ENCODE results near the gene SLC17A6.

Gene SLC17A6

DNA sequence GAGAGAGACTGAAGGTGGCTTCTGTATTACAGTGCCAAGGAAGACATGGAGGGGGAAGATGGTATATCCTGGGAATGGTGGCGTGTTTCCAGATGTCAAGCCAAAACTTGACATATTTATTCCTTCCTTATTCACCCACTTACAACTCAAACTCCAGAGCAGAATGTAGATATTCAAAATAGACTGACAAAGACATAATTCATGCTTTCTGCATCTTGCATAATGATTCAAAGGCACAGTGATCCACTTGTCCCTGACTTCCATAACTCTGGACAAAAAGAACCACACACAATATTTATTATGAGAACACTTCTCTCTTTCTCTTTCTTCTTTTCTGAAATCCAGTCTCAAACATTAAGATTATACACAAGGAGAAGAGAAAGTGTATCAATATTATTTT is 48.9 kb downstream of the SLC17A6 start:
- no peak overlapping the region for H3K4me3 ChIP-seq
- H3K27ac ChIP-seq, result no peak overlapping the region

DNA sequence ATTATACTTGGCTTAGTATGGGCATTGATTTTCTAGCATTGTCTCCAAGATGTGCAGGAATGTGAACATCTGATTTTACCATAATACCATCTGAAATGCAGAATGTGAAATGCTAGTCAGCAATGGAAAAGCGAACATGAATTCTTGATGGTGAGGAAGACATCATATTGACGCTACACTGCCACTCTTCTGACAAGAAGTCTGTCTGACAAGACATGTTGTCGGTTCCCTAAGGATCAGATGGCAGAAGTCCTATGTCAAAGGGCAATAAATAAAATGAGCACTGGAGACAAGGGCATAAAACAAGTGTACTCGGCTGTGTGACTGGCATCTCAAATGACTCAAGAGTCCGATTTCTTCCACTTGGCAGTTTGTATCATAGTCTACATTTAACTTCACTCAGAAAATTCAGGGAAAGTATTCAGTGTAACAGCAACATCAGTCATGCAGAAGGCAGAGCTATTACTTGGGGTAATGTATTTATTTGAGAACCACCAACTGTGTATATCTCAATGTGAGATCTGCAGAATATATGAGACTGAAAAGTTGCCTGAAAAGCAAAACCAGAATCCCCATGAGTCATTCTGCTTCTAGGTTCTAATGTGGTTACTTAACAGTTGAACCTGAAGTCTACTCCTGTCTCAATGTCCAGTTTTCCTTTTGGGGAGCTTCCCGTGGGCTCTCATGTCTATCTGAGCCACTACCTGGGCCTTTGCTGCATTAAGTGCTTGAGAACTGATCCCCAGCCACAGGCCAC is 51.5 kb downstream of the SLC17A6 start:
- no peak overlapping the region for H3K27ac ChIP-seq
- H3K4me3 ChIP-seq, result no peak overlapping the region

DNA sequence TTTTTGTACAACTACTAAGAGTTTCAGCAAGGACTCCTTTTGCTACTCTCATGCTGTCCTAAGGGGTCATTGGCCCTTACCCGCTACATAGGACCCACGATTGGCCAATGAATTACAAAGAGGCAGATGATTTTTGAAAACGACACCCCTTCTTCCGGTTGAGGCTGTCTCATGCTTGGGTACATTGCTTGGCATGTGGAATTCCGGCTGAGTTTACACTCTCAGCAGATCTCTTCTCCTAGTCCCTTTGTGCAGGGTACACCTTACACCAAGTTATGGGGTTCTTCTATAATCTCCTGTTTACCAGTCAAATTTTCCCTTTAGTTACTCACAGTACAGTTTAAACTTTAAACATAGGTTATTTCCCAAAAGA is 52.1 kb downstream of the SLC17A6 start:
- no peak overlapping the region for H3K4me3 ChIP-seq
- no peak overlapping the region for H3K27ac ChIP-seq

DNA sequence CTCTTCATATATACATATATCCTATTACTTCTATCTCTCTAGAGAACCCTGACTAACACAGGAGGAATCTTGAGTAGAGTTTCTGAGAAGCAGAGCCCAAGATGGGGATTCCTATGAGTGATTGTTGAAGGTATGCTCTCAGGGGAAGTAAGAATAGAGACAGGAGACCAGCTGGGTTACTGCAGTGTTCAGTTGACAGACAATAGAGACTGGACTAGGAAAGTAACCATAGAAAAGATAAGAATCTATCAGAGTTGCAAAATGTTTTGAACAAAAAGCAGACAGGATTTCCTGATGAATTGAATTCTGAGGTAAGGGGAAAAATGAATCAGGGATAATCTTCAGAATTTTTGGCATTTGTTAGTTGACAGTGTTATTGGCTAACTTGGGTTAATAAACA is 54.4 kb downstream of the SLC17A6 start:
- Histone ChIP-seq H3K4me3 (no peak overlapping the region), H3K27ac (no peak overlapping the region)

DNA sequence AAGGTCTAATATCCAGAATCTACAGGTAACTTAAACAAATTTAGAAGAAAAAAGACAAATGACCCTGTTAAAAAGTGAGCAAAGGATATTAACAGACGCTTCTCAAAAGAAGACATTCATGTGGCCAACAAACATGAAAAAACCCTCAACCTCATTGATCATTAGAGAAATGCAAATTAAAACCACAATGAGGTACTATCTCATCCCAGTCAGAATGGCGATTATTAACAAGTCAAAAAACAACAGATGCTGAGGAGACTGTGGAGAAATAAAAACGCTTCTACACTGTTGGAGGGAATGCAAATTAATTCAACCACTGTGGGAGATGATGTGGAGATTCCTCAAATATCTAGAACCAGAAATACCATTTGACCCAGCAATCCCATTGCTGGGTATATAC is 67.2 kb downstream of the SLC17A6 start:
- H3K4me3 ChIP-seq, result no peak overlapping the region
- H3K27ac ChIP-seq, result no peak overlapping the region

DNA sequence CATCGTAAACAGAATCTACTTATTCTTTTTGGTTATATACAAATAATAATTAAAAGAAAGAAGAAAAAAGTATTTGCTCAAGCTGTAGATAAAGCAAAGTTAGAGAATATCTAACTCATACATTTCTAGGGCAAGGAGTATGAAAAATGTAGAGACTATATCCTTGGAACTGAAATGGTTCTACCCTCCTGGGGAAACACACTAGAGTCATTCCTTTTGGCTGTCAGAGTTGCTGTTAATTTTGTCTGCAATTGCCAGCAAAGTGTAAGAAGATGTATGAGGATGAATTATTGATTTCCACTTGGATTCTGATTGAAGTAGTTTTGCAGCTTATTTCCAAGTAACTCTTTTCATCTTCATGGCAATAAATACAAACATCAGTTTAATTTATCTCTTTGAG is 69.1 kb downstream of the SLC17A6 start:
- H3K4me3 ChIP-seq, result no peak overlapping the region
- no peak overlapping the region for H3K27ac ChIP-seq

DNA sequence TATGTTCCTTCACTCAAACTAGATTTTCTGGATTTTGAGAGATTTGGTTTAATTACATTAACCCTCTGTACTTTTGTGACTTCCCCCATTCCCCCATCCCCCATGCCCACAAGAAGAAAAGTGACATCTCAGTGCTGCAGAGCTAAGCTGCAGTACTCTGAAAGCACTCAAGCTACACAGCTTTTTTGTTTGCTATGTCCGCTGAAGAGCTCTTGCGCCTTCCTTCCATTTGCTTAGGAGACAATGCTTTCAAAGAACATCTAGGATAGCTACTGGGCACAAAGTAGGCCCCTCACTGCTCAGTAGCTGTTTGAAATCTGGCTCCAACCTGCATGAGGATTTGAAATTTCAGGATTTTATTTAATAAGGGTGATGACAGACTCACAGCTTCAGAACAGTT is 69.7 kb downstream of the SLC17A6 start:
- no peak overlapping the region for H3K4me3 ChIP-seq
- no peak overlapping the region for H3K27ac ChIP-seq

DNA sequence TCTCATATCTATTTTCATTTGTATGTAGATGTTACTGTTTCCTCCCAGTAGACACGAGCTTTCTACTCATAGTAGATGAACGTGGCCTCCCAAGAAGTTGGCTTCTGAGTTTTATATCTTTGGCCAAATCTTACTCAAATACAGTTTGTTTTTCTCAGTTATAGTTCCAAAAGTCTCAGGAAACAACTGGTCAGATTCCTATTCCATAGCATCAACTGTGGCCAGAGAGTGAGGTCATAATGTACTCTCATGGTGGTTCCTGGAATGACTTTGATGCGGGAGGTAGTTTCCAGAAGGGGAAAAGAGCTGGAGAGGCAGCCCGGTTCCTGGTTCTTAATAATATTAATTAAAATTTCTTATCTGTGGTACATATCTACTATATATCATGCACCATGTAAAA is 77.3 kb downstream of the SLC17A6 start:
- H3K27ac ChIP-seq, result no peak overlapping the region
- no peak overlapping the region for H3K4me3 ChIP-seq

DNA sequence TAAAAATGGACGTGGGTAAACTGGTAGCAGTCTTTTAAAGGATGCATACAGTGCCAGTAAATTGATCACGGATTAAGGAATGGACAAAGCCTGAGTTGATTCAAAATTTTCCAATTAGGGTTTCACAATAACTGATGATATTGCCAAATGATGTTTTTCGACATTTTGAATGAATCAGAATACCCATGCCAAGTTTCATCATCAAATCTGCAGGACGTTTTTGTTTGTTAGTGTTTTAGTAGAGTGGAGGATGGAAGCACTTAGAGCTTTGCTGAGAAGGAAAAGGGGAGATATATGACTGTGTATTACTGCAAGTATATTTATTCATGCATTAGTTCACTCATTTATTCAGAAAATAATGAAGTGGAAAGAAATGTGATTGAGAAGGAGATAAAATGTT is 78.3 kb downstream of the SLC17A6 start:
- no peak overlapping the region for H3K27ac ChIP-seq
- H3K4me3 ChIP-seq, result no peak overlapping the region

DNA sequence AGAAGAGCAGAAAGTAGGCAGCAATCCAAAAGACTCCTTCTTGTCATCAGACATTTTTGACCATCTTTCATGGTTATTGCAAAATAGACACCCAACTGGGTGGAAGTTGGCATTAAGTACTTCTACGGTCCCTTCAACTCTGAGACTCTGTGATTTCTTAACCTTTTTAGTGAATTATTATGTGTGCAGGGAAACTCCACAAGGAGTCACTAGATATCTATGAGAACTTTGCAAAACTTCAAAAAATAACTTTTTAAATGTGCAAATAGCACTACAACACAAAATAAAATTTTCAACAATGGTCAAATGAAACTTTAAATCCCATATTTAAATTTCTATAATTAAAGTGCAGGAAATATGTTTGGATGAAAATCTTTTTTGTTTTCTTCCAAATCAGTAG is 88.7 kb downstream of the SLC17A6 start:
- Histone ChIP-seq H3K4me3 (no peak overlapping the region), H3K27ac (no peak overlapping the region)

Measured in skin epidermis (tissue), 12 donors.